Astrocyte of the hippocampus (primary cell): ENCODE data around the gene ENGASE.

Source experiments
- DNase-seq: peaks from one replicate; pipeline ENCODE4 v3.0.0; 2011; ENCODE audit warnings: low read depth, low spot score

ENGASE gene

GRCh38 chr17:79113699-79114457 lies 39.3 kb downstream of the ENGASE start:
- DNase-seq = no peak

- DNase-seq = peak; percentile 43
Observed at GRCh38 chr17:79114458-79115301, 40.1 kb downstream of the ENGASE start.

GRCh38 chr17:79115487-79115886 lies 40.9 kb downstream of the ENGASE start:
- no peak for DNase-seq

GRCh38 chr17:79116575-79117368 lies 42.1 kb downstream of the ENGASE start:
- no peak for DNase-seq

GRCh38 chr17:79117905-79118487 lies 43.4 kb downstream of the ENGASE start:
- no peak for DNase-seq

- no peak for DNase-seq
Observed at GRCh38 chr17:79118924-79119323, 44.3 kb downstream of the ENGASE start.

- no peak for DNase-seq
Observed at GRCh38 chr17:79120259-79120658, 45.6 kb downstream of the ENGASE start.

- DNase-seq = no peak
Observed at GRCh38 chr17:79123988-79124387, 49.4 kb downstream of the ENGASE start.

GRCh38 chr17:79124513-79125209 lies 50.0 kb downstream of the ENGASE start:
- DNase-seq = no peak

GRCh38 chr17:79125503-79125902 lies 50.9 kb downstream of the ENGASE start:
- peak; percentile 10 for DNase-seq

GRCh38 chr17:79126139-79126538 lies 51.5 kb downstream of the ENGASE start:
- no peak for DNase-seq

- no peak for DNase-seq
Observed at GRCh38 chr17:79127534-79128135, 53.0 kb downstream of the ENGASE start.

- DNase-seq = no peak
Observed at GRCh38 chr17:79129523-79129922, 54.9 kb downstream of the ENGASE start.

- no peak for DNase-seq
Observed at GRCh38 chr17:79130536-79131273, 56.1 kb downstream of the ENGASE start.

GRCh38 chr17:79131274-79131635 lies 56.6 kb downstream of the ENGASE start:
- DNase-seq = no peak

GRCh38 chr17:79131701-79132100 lies 57.1 kb downstream of the ENGASE start:
- DNase-seq = no peak

GRCh38 chr17:79132271-79133064 lies 57.8 kb downstream of the ENGASE start:
- DNase-seq = no peak

- no peak for DNase-seq
Observed at GRCh38 chr17:79133214-79133613, 58.6 kb downstream of the ENGASE start.

GRCh38 chr17:79133985-79134384 lies 59.4 kb downstream of the ENGASE start:
- DNase-seq = no peak
